K562 (cell line): ENCODE results near the gene HMBS. TPM values are rescaled to one million over a fixed set of nuclear protein-coding genes. Genes with fewer than 3 reads are reported as not detected.

Experiments
- C11orf30 ChIP-seq: fragments of 450-650 bp; IDR thresholded peaks from 2 replicates; pipeline ENCODE4 v1.6.1; 2016; ENCODE audit warnings: low read depth, mild to moderate bottlenecking
- FOSL1 ChIP-seq: fragments of 200-800 bp; sonication (Bioruptor generic); conservative IDR thresholded peaks from 2 replicates; pipeline ENCODE4 v1.6.1; 2016; ENCODE audit warnings: missing genetic modification characterization, missing compliant biosample characterization
- NCOR1 ChIP-seq: fragments of 450-650 bp; IDR thresholded peaks from 2 replicates; pipeline ENCODE4 v1.6.1; 2016; ENCODE audit warnings: mild to moderate bottlenecking, moderate library complexity
- polyA plus RNA-seq, 8 experiments: library from polyadenylated mRNA; depleted of rRNA in 4 of 8; stranded (reverse) in 5 of 8; unstranded in 3 of 8; fragments of >200 nt; fragmentation: Nextera tagmentation in 2 of 8; fragmentation: Illumina TruSeq in 1 of 8; extraction: Ambion mirVana in 2 of 8; extraction: Trizol in 1 of 8; gene quantifications; 2 replicates each; pipeline versions ENCODE4 v1.2.1 to v1.2.3, GENCODE V29; 2011 to 2014; ENCODE audit warnings: inconsistent platforms in 1 of 8, missing spikeins in 1 of 8
- total RNA-seq, 7 experiments: library from RNA; depleted of rRNA in 6 of 7; stranded (reverse); fragments of >200 nt in 6 of 7; fragmentation: Illumina TruSeq in 2 of 7; extraction: Trizol in 2 of 7; gene quantifications; 2 replicates each; pipeline versions ENCODE4 v1.2.1 to v1.2.3, GENCODE V29; 2011 to 2021; ENCODE audit warnings: low replicate concordance in 1 of 7
- TF ChIP-seq, protein P1 (sequence below): fragments of 200-600 bp; sonication (generic); IDR thresholded peaks from one replicate; pipeline ENCODE4 v1.6.1; 2012; ENCODE audit warnings: mild to moderate bottlenecking, low read depth, low read length, inconsistent platforms
- TF ChIP-seq, protein P2 (sequence below): fragments of 450-650 bp; formaldehyde crosslinking; IDR thresholded peaks from 2 replicates; pipeline ENCODE4 v1.4.0; 2020; ENCODE audit warnings: mild to moderate bottlenecking, mixed read lengths
- TF ChIP-seq, protein P3 (sequence below): fragments of 250-450 bp; sonication (Bioruptor Pico); IDR thresholded peaks from 2 replicates; pipeline ENCODE4 v1.5.0; 2021

HMBS gene
- total and polyA plus RNA-seq, 9 of the 15 experiments (the other 6 are each of a cell fraction or from before 2014, with no cell fraction given) = 56.9 to 385 (median 286) TPM

DNA sequence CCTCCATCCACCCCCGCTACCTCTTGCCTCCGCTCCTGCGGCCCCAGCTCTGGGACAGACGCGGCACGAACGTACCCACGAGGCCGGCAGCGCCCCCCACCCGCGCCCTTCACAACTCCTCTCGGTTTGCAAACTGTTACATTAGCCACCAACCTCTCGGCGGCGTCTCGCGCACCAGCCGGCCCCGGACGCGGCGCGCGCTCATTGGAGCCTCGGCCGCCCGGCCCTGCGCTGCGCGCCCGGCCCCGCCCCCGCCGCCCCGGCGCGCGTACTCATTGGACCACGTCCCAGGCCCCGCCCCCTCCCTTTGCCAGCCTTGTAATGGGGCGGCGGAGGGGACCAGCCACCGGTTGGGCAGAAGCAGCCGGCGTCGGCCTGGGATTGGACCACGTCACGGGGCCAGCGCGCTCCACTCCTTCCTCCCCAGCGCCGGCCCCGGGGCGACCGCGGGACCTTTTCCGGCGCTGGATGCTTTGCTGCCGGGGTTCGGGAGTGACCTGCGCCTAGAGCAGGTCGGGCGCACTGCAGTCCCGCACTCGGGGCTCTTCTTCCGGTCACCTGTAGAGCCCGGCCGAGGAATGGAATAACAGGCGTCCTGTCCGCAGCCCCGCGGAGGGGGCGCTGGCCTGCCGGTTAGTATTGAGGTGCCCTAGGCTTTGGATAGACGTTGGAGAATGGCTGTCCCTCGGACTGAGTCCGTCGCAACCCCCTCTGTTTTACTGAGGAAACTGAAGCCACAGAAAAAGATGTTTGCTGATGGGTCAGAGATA, 27.5 kb upstream of the HMBS start, which contains the start of gene HYOU1 (continued):
- TF ChIP-seq, protein P1, sequence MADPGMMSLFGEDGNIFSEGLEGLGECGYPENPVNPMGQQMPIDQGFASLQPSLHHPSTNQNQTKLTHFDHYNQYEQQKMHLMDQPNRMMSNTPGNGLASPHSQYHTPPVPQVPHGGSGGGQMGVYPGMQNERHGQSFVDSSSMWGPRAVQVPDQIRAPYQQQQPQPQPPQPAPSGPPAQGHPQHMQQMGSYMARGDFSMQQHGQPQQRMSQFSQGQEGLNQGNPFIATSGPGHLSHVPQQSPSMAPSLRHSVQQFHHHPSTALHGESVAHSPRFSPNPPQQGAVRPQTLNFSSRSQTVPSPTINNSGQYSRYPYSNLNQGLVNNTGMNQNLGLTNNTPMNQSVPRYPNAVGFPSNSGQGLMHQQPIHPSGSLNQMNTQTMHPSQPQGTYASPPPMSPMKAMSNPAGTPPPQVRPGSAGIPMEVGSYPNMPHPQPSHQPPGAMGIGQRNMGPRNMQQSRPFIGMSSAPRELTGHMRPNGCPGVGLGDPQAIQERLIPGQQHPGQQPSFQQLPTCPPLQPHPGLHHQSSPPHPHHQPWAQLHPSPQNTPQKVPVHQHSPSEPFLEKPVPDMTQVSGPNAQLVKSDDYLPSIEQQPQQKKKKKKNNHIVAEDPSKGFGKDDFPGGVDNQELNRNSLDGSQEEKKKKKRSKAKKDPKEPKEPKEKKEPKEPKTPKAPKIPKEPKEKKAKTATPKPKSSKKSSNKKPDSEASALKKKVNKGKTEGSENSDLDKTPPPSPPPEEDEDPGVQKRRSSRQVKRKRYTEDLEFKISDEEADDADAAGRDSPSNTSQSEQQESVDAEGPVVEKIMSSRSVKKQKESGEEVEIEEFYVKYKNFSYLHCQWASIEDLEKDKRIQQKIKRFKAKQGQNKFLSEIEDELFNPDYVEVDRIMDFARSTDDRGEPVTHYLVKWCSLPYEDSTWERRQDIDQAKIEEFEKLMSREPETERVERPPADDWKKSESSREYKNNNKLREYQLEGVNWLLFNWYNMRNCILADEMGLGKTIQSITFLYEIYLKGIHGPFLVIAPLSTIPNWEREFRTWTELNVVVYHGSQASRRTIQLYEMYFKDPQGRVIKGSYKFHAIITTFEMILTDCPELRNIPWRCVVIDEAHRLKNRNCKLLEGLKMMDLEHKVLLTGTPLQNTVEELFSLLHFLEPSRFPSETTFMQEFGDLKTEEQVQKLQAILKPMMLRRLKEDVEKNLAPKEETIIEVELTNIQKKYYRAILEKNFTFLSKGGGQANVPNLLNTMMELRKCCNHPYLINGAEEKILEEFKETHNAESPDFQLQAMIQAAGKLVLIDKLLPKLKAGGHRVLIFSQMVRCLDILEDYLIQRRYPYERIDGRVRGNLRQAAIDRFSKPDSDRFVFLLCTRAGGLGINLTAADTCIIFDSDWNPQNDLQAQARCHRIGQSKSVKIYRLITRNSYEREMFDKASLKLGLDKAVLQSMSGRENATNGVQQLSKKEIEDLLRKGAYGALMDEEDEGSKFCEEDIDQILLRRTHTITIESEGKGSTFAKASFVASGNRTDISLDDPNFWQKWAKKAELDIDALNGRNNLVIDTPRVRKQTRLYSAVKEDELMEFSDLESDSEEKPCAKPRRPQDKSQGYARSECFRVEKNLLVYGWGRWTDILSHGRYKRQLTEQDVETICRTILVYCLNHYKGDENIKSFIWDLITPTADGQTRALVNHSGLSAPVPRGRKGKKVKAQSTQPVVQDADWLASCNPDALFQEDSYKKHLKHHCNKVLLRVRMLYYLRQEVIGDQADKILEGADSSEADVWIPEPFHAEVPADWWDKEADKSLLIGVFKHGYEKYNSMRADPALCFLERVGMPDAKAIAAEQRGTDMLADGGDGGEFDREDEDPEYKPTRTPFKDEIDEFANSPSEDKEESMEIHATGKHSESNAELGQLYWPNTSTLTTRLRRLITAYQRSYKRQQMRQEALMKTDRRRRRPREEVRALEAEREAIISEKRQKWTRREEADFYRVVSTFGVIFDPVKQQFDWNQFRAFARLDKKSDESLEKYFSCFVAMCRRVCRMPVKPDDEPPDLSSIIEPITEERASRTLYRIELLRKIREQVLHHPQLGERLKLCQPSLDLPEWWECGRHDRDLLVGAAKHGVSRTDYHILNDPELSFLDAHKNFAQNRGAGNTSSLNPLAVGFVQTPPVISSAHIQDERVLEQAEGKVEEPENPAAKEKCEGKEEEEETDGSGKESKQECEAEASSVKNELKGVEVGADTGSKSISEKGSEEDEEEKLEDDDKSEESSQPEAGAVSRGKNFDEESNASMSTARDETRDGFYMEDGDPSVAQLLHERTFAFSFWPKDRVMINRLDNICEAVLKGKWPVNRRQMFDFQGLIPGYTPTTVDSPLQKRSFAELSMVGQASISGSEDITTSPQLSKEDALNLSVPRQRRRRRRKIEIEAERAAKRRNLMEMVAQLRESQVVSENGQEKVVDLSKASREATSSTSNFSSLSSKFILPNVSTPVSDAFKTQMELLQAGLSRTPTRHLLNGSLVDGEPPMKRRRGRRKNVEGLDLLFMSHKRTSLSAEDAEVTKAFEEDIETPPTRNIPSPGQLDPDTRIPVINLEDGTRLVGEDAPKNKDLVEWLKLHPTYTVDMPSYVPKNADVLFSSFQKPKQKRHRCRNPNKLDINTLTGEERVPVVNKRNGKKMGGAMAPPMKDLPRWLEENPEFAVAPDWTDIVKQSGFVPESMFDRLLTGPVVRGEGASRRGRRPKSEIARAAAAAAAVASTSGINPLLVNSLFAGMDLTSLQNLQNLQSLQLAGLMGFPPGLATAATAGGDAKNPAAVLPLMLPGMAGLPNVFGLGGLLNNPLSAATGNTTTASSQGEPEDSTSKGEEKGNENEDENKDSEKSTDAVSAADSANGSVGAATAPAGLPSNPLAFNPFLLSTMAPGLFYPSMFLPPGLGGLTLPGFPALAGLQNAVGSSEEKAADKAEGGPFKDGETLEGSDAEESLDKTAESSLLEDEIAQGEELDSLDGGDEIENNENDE = no peak
- TF ChIP-seq, protein P2, sequence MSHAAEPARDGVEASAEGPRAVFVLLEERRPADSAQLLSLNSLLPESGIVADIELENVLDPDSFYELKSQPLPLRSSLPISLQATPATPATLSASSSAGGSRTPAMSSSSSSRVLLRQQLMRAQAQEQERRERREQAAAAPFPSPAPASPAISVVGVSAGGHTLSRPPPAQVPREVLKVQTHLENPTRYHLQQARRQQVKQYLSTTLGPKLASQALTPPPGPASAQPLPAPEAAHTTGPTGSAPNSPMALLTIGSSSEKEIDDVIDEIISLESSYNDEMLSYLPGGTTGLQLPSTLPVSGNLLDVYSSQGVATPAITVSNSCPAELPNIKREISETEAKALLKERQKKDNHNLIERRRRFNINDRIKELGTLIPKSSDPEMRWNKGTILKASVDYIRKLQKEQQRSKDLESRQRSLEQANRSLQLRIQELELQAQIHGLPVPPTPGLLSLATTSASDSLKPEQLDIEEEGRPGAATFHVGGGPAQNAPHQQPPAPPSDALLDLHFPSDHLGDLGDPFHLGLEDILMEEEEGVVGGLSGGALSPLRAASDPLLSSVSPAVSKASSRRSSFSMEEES = no peak
- TF ChIP-seq C11orf30 (peak; percentile 75), NCOR1 (no peak), FOSL1 (no peak)
- TF ChIP-seq, protein P3, sequence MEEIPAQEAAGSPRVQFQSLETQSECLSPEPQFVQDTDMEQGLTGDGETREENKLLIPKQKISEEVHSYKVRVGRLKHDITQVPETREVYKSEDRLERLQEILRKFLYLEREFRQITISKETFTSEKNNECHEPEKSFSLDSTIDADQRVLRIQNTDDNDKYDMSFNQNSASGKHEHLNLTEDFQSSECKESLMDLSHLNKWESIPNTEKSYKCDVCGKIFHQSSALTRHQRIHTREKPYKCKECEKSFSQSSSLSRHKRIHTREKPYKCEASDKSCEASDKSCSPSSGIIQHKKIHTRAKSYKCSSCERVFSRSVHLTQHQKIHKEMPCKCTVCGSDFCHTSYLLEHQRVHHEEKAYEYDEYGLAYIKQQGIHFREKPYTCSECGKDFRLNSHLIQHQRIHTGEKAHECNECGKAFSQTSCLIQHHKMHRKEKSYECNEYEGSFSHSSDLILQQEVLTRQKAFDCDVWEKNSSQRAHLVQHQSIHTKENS (CRISPR knock-in tag) = no peak
